GM12891 (cell line): Measurements from ENCODE around the gene NTRK3.

Experiments used
- PAX5 ChIP-seq: IDR thresholded peaks from 2 replicates; pipeline ENCODE4 v1.6.1; 2011; ENCODE audit warnings: low read length, moderate library complexity, mild to moderate bottlenecking; ENCODE audit not compliant: insufficient read depth, severe bottlenecking
- POLR2A ChIP-seq: IDR thresholded peaks from 2 replicates; pipeline ENCODE4 v1.6.1; 2011; ENCODE audit warnings: low read depth, low read length, control low read depth
- POLR2AphosphoS5 ChIP-seq: IDR thresholded peaks from 2 replicates; pipeline ENCODE4 v1.6.1; 2011; ENCODE audit warnings: low read depth, low read length, control low read depth

DNA sequence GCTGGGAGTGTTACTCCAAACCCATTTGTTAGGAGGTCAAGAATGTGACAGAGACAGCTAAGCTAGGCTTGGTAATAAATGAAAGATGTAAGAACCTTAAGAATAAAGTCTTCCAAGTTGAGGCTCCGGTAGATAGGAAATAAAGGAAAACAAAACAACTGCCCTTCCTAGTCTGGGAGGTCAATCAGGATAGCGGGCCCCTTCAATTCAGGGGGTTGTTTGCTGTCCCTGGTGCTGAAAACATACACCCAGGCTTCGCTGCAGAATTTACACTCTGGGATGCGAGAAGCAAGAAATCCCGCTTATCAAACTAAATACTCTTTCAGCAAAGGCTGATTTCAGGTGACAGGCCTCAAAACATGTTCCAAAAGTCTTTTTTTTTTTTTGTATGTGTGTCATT is 393.4 kb downstream of the NTRK3 start:
- no peak for TF ChIP-seq POLR2A
- no peak for TF ChIP-seq POLR2AphosphoS5
- TF ChIP-seq PAX5 = no peak
